ENCODE data around the gene CDC20. TPM values are rescaled to one million over a fixed set of nuclear protein-coding genes. Genes with fewer than 3 reads are reported as not detected.

The CDC20 gene
- total and polyA plus RNA-seq, 7 experiments from 2014 or later, result 0.38 to 101 (median 0.78) TPM; not detected in 2

DNA sequence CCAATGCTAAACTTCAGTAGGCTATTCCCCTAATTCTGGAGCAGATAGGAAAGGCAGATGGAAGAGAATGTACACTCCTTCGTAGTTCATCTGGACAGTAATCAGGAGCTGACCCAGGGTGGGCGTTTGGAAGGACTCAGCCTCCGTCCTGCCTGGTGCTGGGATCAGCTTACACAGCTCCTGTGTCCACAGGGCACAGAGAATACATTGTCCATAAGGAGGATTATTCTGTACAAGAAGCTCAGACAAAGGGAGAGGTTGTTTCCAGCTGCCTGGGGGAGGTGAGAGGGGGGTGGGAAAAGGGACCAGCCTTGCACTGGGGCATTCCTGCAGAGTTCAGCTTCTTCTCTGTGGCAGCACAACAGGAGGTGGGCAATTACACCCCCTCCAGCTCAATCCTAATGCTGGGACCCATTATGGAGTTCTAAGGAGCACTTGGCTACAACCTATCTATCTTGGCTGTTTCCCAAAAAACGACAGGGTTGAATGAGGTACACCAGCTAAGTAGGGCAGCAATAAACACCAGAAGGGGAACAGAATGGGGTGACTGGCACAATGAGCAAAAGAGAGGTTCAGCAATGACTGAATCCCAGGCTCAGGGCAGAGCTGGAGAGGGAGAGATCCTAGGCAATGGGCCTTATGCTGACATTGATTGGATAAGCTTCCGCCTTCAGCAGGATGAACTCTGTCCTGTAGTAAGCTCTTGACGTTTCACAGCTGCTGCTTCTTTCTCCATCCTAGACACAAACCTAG is 23.4 kb downstream of the CDC20 start:
- Mint-ChIP-seq H3K36me3 (peaks cover 17 to 44% (median 25%) of the 10 kb centered on the region in 5 donors), H3K27me3 (no peaks in the 10 kb centered on the region), H3K9me3 (no peaks in the 10 kb centered on the region), H3K4me3 (no peak overlapping the region), H3K4me1 (peaks cover 8 to 36% (median 16%) of the 10 kb centered on the region in 7 donors), H3K27ac (peak overlapping the region in 1 of 9 donors; percentile 27)
- POLR2A ChIA-PET, result interaction anchor here (1.0 to 1.5 kb wide), 2 partner anchors 9 to 14 kb away, joined by 3 to 4 read pairs; no protein-coding TSS in a partner anchor
- no peaks in the 10 kb centered on the region for H3K27me3 ChIP-seq (ENCODE audit: control insufficient read depth in 2 of 2, insufficient read depth in 2 of 2, low read length in 2 of 2)
- H3K4me3 ChIP-seq (ENCODE audit: low read length), result no peak overlapping the region
- no peak overlapping the region for H3K27ac ChIP-seq (ENCODE audit: low read depth, low read length)
- no peaks in the 10 kb centered on the region for H3K4me1 ChIP-seq (ENCODE audit: control insufficient read depth in 2 of 2, insufficient read depth in 2 of 2, low read length in 2 of 2)
- ATAC-seq (no peak), DNase-seq (no peak)
- CTCF ChIA-PET, result no interaction called here
- no peaks in the 10 kb centered on the region for H3K9me3 ChIP-seq (ENCODE audit: control insufficient read depth in 2 of 3, low read length in 3 of 3)
- intact Hi-C loops (cut with micrococcal nuclease), result loop anchor here in 1 of 2 donors (10.0 kb wide), 1 partner anchor 273 kb away; the partner anchor contains the start of gene KDM4A
- peaks cover 22 to 62% (median 27%) of the 10 kb centered on the region in 3 experiments for H3K36me3 ChIP-seq (ENCODE audit: control insufficient read depth in 2 of 3, insufficient read depth in 3 of 3, low read length in 3 of 3)

DNA sequence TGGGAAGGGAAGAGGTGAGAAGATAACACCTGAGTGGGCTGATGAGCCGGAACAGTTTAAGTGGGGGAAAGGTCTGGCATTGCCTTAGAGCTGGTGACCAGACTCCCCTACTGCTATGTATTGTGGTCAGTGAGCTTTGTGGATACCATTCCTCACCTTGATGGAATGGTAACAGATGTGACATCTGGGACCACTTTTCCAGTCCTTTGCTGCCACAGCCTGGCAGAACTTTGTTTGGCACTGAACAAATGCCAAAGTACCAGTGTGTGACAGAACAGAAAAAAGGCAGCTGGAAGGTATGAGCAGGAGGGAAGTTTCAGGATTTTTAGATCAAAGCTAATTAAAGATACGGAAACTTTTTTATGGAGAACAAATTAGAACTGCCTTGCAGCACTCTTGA is 24.7 kb downstream of the CDC20 start:
- Mint-ChIP-seq H3K27ac (peak overlapping the region in 1 of 9 donors; percentile 37), H3K4me3 (no peak overlapping the region), H3K4me1 (peaks cover 19 to 43% (median 26%) of the 10 kb centered on the region in 7 donors), H3K9me3 (no peaks in the 10 kb centered on the region), H3K36me3 (peaks cover 18 to 44% (median 25%) of the 10 kb centered on the region in 5 donors), H3K27me3 (no peaks in the 10 kb centered on the region)
- Histone ChIP-seq H3K27ac (ENCODE audit: low read depth, low read length) (no peak overlapping the region), H3K36me3 (ENCODE audit: control insufficient read depth in 2 of 3, insufficient read depth in 3 of 3, low read length in 3 of 3) (peaks cover 22 to 66% (median 27%) of the 10 kb centered on the region in 3 experiments), H3K27me3 (ENCODE audit: control insufficient read depth in 2 of 2, insufficient read depth in 2 of 2, low read length in 2 of 2) (no peaks in the 10 kb centered on the region), H3K9me3 (ENCODE audit: control insufficient read depth in 2 of 3, low read length in 3 of 3) (no peaks in the 10 kb centered on the region), H3K4me1 (ENCODE audit: control insufficient read depth in 2 of 2, insufficient read depth in 2 of 2, low read length in 2 of 2) (peaks cover 5 to 6% of the 10 kb centered on the region in 2 donors), H3K4me3 (ENCODE audit: low read length) (no peak overlapping the region)
- ATAC-seq (no peak), DNase-seq (no peak)
- ChIA-PET POLR2A (no interaction called here), CTCF (interaction anchor here (0.6 to 1.2 kb wide), 3 partner anchors 10 to 157 kb away, joined by 3 to 4 read pairs (median 3); no protein-coding TSS in a partner anchor)
- intact Hi-C loops (cut with micrococcal nuclease), result loop anchor here in 1 of 2 donors (1.0 to 10.0 kb wide), 2 partner anchors 156 to 271 kb away; partner anchors contain the start of gene KDM4A

DNA sequence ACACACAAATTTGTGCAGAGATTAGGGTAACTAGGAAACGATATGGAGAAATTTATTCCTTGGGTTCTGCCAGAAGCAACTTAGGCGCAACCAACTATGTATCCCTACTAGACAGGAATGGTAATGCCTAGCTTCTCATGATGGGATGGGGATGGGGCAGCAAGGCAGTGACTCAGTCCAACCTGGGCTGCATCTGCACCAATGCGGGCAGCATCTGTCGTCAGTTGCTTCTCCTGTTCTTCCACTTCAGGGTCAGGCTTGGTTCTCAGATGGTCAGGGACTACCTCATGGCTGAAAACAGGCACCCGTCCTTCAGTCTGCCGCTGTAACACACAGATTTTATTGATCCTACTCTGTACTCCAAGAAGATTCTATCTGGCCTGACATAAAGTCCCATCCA is 27.9 kb downstream of the CDC20 start:
- CTCF ChIA-PET, result no interaction called here
- DNase-seq (no peak), ATAC-seq (no peak)
- Histone ChIP-seq H3K27me3 (ENCODE audit: control insufficient read depth in 2 of 2, insufficient read depth in 2 of 2, low read length in 2 of 2) (no peaks in the 10 kb centered on the region), H3K36me3 (ENCODE audit: control insufficient read depth in 2 of 3, insufficient read depth in 3 of 3, low read length in 3 of 3) (peaks cover 22 to 69% (median 27%) of the 10 kb centered on the region in 3 experiments), H3K27ac (ENCODE audit: low read depth, low read length) (no peak overlapping the region), H3K4me1 (ENCODE audit: control insufficient read depth in 2 of 2, insufficient read depth in 2 of 2, low read length in 2 of 2) (peaks cover 20 to 21% of the 10 kb centered on the region in 2 donors), H3K9me3 (ENCODE audit: control insufficient read depth in 2 of 3, low read length in 3 of 3) (no peaks in the 10 kb centered on the region), H3K4me3 (ENCODE audit: low read length) (no peak overlapping the region)
- intact Hi-C loops (cut with micrococcal nuclease), result loop anchor here in 1 of 2 donors (10.0 kb wide), 1 partner anchor 268 kb away; the partner anchor contains the start of gene KDM4A
- POLR2A ChIA-PET, result interaction anchor here (1.3 kb wide), 1 partner anchor 18 kb away, joined by 4 read pairs; no protein-coding TSS in a partner anchor
- no peak overlapping the region for H3K4me3 Mint-ChIP-seq
- H3K27ac Mint-ChIP-seq, result peak overlapping the region in 4 of 9 donors; percentile 8 to 68 (median 31)
- H3K9me3 Mint-ChIP-seq, result no peaks in the 10 kb centered on the region
- no peaks in the 10 kb centered on the region for H3K27me3 Mint-ChIP-seq
- H3K36me3 Mint-ChIP-seq, result peaks cover 10 to 36% (median 20%) of the 10 kb centered on the region in 5 donors
- H3K4me1 Mint-ChIP-seq, result peaks cover 28 to 50% (median 41%) of the 10 kb centered on the region in 7 donors

- H3K27ac Mint-ChIP-seq, result peak overlapping the region; percentile 69 to 99 (median 97)
- H3K36me3 ChIP-seq (ENCODE audit: control insufficient read depth in 2 of 3, insufficient read depth in 3 of 3, low read length in 3 of 3), result peaks cover 22 to 55% (median 27%) of the 10 kb centered on the region in 3 experiments
- H3K4me1 Mint-ChIP-seq, result peaks cover 36 to 60% (median 47%) of the 10 kb centered on the region in 7 donors
- H3K4me3 Mint-ChIP-seq, result peak overlapping the region; percentile 95 to 100 (median 100)
- peaks cover 10 to 32% (median 17%) of the 10 kb centered on the region in 5 donors for H3K36me3 Mint-ChIP-seq
- H3K4me1 ChIP-seq (ENCODE audit: control insufficient read depth in 2 of 2, insufficient read depth in 2 of 2, low read length in 2 of 2), result peaks cover 20 to 21% of the 10 kb centered on the region in 2 donors
- POLR2A ChIA-PET, result interaction anchor here (0.5 to 3.8 kb wide), 5 partner anchors 9 to 67 kb away, joined by 3 to 23 read pairs (median 4); partner anchors contain the start of gene ELOVL1
- DNase-seq (no peak), ATAC-seq (no peak)
- H3K27ac ChIP-seq (ENCODE audit: low read depth, low read length), result peak overlapping the region; percentile 93
- intact Hi-C loops (cut with micrococcal nuclease), result loop anchor here in 1 of 2 donors (10.0 kb wide), 1 partner anchor 267 kb away; the partner anchor contains the start of gene KDM4A
- H3K4me3 ChIP-seq (ENCODE audit: low read length), result no peak overlapping the region
- CTCF ChIA-PET, result interaction anchor here (1.0 to 1.9 kb wide), 2 partner anchors 27 to 161 kb away, joined by 3 to 6 read pairs; no protein-coding TSS in a partner anchor
- no peaks in the 10 kb centered on the region for H3K9me3 ChIP-seq (ENCODE audit: control insufficient read depth in 2 of 3, low read length in 3 of 3)
- H3K9me3 Mint-ChIP-seq, result no peaks in the 10 kb centered on the region
- no peaks in the 10 kb centered on the region for H3K27me3 ChIP-seq (ENCODE audit: control insufficient read depth in 2 of 2, insufficient read depth in 2 of 2, low read length in 2 of 2)
- H3K27me3 Mint-ChIP-seq, result no peaks in the 10 kb centered on the region
These were observed 29.3 kb downstream of the CDC20 start for GRCh38 chr1:43387976-43388599.

GRCh38 chr1:43388613-43389012 is 29.8 kb downstream of the CDC20 start:
- Histone ChIP-seq H3K27ac (ENCODE audit: low read depth, low read length) (peak overlapping the region; percentile 93), H3K27me3 (ENCODE audit: control insufficient read depth in 2 of 2, insufficient read depth in 2 of 2, low read length in 2 of 2) (no peaks in the 10 kb centered on the region), H3K4me3 (ENCODE audit: low read length) (peak overlapping the region; percentile 96), H3K36me3 (ENCODE audit: control insufficient read depth in 2 of 3, insufficient read depth in 3 of 3, low read length in 3 of 3) (peaks cover 22 to 49% (median 26%) of the 10 kb centered on the region in 3 experiments), H3K9me3 (ENCODE audit: control insufficient read depth in 2 of 3, low read length in 3 of 3) (no peaks in the 10 kb centered on the region), H3K4me1 (ENCODE audit: control insufficient read depth in 2 of 2, insufficient read depth in 2 of 2, low read length in 2 of 2) (peaks cover 20 to 21% of the 10 kb centered on the region in 2 donors)
- Mint-ChIP-seq H3K27me3 (no peaks in the 10 kb centered on the region), H3K27ac (peak overlapping the region; percentile 80 to 100 (median 98)), H3K4me3 (peak overlapping the region; percentile 95 to 100 (median 100)), H3K9me3 (no peaks in the 10 kb centered on the region), H3K36me3 (peaks cover 10 to 28% (median 17%) of the 10 kb centered on the region in 5 donors), H3K4me1 (peaks cover 41 to 65% (median 52%) of the 10 kb centered on the region in 7 donors)
- ATAC-seq (no peak), DNase-seq (no peak)
- intact Hi-C loops (cut with micrococcal nuclease), result loop anchor here (1.0 to 10.0 kb wide), 4 partner anchors 20 to 266 kb away; partner anchors contain the start of genes CDC20 (in 2 of the 2), ELOVL1 (in 2 of the 2), CFAP57 (in 1 of the 2) and EBNA1BP2 (in 1 of the 2)
- CTCF ChIA-PET, result interaction anchor here (1.0 to 1.9 kb wide), 2 partner anchors 26 to 161 kb away, joined by 3 to 6 read pairs; no protein-coding TSS in a partner anchor
- POLR2A ChIA-PET, result interaction anchor here (1.1 to 3.8 kb wide), 5 partner anchors 11 to 66 kb away, joined by 3 to 23 read pairs (median 6); partner anchors contain the start of genes CDC20 and ELOVL1

All from naive thymus-derived CD4-positive, alpha-beta T cell (primary cell).